ENCODE results near the gene LRRC27. TPM values are rescaled to one million over a fixed set of nuclear protein-coding genes. Genes with fewer than 3 reads are reported as not detected.
A peak's percentile ranks its signal among the peaks of the same experiment; 100 is the strongest.

Gene LRRC27
- polyA plus RNA-seq, 3 donors = 3.6 to 12.8 (median 3.6) TPM

DNA sequence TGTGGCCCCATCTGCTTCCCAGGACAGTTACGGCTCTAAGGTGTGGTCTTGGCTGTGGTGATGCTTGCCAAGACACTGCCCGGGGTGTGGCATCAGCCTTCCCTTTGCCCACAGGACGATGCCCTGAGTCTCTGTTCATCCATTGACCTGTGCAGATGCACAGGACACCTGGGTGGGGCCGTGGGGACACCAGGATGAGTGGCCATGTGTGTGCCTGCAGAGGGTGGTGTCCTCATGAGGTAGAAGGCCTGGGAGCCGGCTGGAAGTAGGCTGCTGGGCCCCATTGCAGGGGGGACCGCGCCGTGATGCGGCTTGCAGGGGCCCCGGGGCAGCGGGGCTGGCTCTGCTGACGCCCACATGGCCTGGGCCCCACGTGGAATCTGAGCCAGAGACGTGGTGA, 42.6 kb downstream of the LRRC27 start:
- no peak overlapping the region for H3K4me3 Mint-ChIP-seq
- Histone ChIP-seq H3K9ac (ENCODE audit: insufficient read depth, low read length, poor library complexity, severe bottlenecking) (no peak overlapping the region), H3K27me3 (ENCODE audit: control insufficient read depth in 2 of 2, insufficient read depth in 2 of 2, low read length in 2 of 2) (no peaks in the 10 kb centered on the region), H3K4me1 (ENCODE audit: control insufficient read depth in 1 of 2, insufficient read depth in 2 of 2, low read length in 2 of 2) (peaks cover 26 to 34% of the 10 kb centered on the region in 2 donors), H3K4me2 (replicated peaks; ENCODE audit: extremely low read depth, low read length, poor library complexity, severe bottlenecking) (no peak overlapping the region), H3K79me2 (ENCODE audit: insufficient read depth, low read length) (no peaks in the 10 kb centered on the region), H3K36me3 (replicated peaks in 1 of 2; ENCODE audit: control insufficient read depth in 1 of 2, insufficient read depth in 2 of 2, low read length in 2 of 2) (no peaks in the 10 kb centered on the region), H3K4me3 (replicated peaks in 1 of 3; ENCODE audit: low read depth in 2 of 3, low read length in 3 of 3) (no peak overlapping the region), H2AFZ (ENCODE audit: insufficient read depth, low read depth, low read length, poor library complexity, severe bottlenecking) (no peak overlapping the region), H3K9me3 (replicated peaks in 1 of 2; ENCODE audit: control insufficient read depth in 1 of 2, insufficient read depth in 1 of 2, low read length in 2 of 2) (no peaks in the 10 kb centered on the region), H4K20me1 (ENCODE audit: insufficient read depth, low read length) (no peaks in the 10 kb centered on the region), H3K27ac (ENCODE audit: low read depth in 1 of 2, low read length in 2 of 2) (no peak overlapping the region)
- DNase-seq = no peak
- peaks cover 2 to 3% of the 10 kb centered on the region in 2 donors for H3K36me3 Mint-ChIP-seq
- WGBS (ENCODE audit: insufficient coverage) = 95% methylated on average over 13 of the region's 14 CpGs
- H3K27ac Mint-ChIP-seq = peak overlapping the region in 1 of 7 donors; percentile 21
- H3K9me3 Mint-ChIP-seq = peaks cover 0 to 11% (median 0%) of the 10 kb centered on the region in 7 donors
- intact Hi-C loops (cut with micrococcal nuclease) = no loop called here
- peaks cover 2 to 8% (median 5%) of the 10 kb centered on the region in 3 donors for H3K27me3 Mint-ChIP-seq (ENCODE audit: low read depth in 3 of 3)
- TF ChIP-seq, protein P1, sequence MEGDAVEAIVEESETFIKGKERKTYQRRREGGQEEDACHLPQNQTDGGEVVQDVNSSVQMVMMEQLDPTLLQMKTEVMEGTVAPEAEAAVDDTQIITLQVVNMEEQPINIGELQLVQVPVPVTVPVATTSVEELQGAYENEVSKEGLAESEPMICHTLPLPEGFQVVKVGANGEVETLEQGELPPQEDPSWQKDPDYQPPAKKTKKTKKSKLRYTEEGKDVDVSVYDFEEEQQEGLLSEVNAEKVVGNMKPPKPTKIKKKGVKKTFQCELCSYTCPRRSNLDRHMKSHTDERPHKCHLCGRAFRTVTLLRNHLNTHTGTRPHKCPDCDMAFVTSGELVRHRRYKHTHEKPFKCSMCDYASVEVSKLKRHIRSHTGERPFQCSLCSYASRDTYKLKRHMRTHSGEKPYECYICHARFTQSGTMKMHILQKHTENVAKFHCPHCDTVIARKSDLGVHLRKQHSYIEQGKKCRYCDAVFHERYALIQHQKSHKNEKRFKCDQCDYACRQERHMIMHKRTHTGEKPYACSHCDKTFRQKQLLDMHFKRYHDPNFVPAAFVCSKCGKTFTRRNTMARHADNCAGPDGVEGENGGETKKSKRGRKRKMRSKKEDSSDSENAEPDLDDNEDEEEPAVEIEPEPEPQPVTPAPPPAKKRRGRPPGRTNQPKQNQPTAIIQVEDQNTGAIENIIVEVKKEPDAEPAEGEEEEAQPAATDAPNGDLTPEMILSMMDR (IDR thresholded peaks at IDR 0.05) = no peak
- H3K4me1 Mint-ChIP-seq = peaks cover 37% of the 10 kb centered on the region

DNA sequence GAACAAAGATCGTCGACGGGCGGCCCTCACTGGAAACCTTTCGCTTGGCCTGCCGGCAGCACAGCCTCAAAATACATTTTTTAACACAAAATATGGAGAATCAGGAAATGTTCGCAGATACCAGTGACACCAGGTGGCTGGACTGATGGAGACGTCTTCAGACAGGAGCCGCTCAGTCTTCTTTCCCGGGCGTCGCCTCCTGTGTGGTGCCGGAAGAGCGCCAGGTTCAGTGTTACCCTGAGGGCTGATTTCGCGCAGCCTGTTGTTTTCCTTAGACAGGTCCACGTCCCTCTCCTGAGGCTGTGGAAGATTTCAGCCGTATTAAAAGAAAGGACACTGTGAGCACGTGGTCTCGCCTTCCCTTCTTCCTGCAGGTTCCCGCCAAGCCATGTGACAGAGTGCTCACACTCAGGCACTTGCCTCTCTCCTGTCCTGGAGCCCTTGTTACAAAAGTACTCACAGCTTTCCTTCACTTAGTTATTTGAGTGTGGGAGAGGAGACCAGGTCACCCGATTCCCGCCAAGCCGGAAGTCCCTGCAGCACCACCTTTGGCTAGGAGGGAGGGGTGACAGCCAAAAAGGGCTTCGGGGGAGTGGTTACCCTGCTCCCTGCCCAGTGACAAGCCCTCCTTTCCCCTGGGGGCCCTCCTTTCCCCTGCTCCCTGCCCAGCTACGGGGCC, 43.3 kb downstream of the LRRC27 start:
- H3K9me3 ChIP-seq (replicated peaks in 1 of 2; ENCODE audit: control insufficient read depth in 1 of 2, insufficient read depth in 1 of 2, low read length in 2 of 2) = no peaks in the 10 kb centered on the region
- H3K27me3 Mint-ChIP-seq (ENCODE audit: low read depth in 3 of 3) = peaks cover under 1 to 8% (median 4%) of the 10 kb centered on the region in 3 donors
- H3K9ac ChIP-seq (ENCODE audit: insufficient read depth, low read length, poor library complexity, severe bottlenecking) = peak overlapping the region; percentile 41
- H2AFZ ChIP-seq (ENCODE audit: insufficient read depth, low read depth, low read length, poor library complexity, severe bottlenecking) = peak overlapping the region; percentile 69
- peak overlapping the region; percentile 73 to 91 (median 82) for H3K27ac Mint-ChIP-seq
- peaks cover 0 to 11% (median 0%) of the 10 kb centered on the region in 7 donors for H3K9me3 Mint-ChIP-seq
- no peaks in the 10 kb centered on the region for H4K20me1 ChIP-seq (ENCODE audit: insufficient read depth, low read length)
- H3K79me2 ChIP-seq (ENCODE audit: insufficient read depth, low read length) = no peaks in the 10 kb centered on the region
- H3K27me3 ChIP-seq (ENCODE audit: control insufficient read depth in 2 of 2, insufficient read depth in 2 of 2, low read length in 2 of 2) = no peaks in the 10 kb centered on the region
- WGBS (ENCODE audit: insufficient coverage) = 81% methylated on average over 20 of the region's 26 CpGs
- no peaks in the 10 kb centered on the region for H3K36me3 ChIP-seq (replicated peaks in 1 of 2; ENCODE audit: control insufficient read depth in 1 of 2, insufficient read depth in 2 of 2, low read length in 2 of 2)
- peaks cover 2 to 3% of the 10 kb centered on the region in 2 donors for H3K36me3 Mint-ChIP-seq
- H3K4me2 ChIP-seq (replicated peaks; ENCODE audit: extremely low read depth, low read length, poor library complexity, severe bottlenecking) = peak overlapping the region; percentile 54
- H3K4me3 Mint-ChIP-seq = peak overlapping the region; percentile 27 to 80
- intact Hi-C loops (cut with micrococcal nuclease) = no loop called here
- peaks cover 37% of the 10 kb centered on the region for H3K4me1 Mint-ChIP-seq
- DNase-seq = no peak
- H3K4me3 ChIP-seq (replicated peaks in 1 of 3; ENCODE audit: low read depth in 2 of 3, low read length in 3 of 3) = peak overlapping the region in 1 of 3 experiments; percentile 58
- TF ChIP-seq, protein P1 (IDR thresholded peaks at IDR 0.05) = no peak
- peaks cover 26 to 34% of the 10 kb centered on the region in 2 donors for H3K4me1 ChIP-seq (ENCODE audit: control insufficient read depth in 1 of 2, insufficient read depth in 2 of 2, low read length in 2 of 2)
- H3K27ac ChIP-seq (ENCODE audit: low read depth in 1 of 2, low read length in 2 of 2) = peak overlapping the region; percentile 56 to 73
